ENCODE measurements around the gene TUBB4A. TPM values are rescaled to one million over a fixed set of nuclear protein-coding genes. Genes with fewer than 3 reads are reported as not detected.

TUBB4A gene
- total and polyA plus RNA-seq, 7 donors, result 0.44 to 6.4 (median 2.7) TPM

DNA sequence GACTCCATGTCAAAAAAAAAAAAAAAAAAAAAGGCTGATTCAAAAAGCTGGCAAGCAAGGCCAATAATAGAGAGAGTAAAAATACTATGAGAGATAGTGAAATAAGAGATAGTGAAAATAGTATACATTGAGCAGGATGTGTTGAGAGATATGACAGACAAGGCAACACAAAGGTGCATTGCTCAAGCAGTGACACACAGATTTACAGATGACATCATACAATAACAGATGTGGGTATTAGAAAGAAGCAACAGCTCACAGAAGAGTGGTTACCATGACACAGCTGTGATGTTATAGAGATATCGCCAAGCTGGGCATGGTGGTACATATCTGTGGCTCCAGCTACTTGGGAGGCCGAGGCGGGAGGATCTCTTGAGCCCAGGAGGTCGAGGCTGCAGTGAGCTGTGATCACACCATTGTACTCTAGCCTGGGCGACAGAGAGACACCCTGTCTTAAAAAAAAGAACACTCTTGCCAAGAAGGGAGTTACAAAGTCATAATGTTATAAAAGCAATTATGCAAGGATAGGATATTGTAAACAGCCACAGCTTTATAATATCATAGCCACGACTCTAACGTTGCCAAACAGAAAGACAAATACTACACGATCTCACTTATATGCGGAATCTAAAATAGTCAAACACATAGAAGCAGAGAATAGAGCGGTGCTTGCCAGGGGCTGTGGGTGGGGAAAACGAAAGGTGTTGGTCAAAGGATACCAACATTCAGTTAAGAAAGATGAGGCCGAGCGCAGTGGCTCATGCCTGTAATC, 39.0 kb upstream of the TUBB4A start:
- Histone ChIP-seq H3K4me3 (no peak overlapping the region), H3K9me3 (no peaks in the 10 kb centered on the region), H3K36me3 (ENCODE audit: insufficient read depth in 1 of 2, low read depth in 1 of 2) (no peaks in the 10 kb centered on the region), H3K27me3 (ENCODE audit: insufficient read depth in 3 of 3, low read length in 2 of 3) (no peaks in the 10 kb centered on the region), H3K4me1 (no peaks in the 10 kb centered on the region), H3K27ac (no peak overlapping the region)
- intact Hi-C loops (cut with DNase I), result no loop called here
- no peak for ATAC-seq
- WGBS, 3 donors, result 72 to 78% (median 75%) methylated on average over 13 of the region's 13 CpGs
- no peak for DNase-seq
- TF ChIP-seq, protein P1, sequence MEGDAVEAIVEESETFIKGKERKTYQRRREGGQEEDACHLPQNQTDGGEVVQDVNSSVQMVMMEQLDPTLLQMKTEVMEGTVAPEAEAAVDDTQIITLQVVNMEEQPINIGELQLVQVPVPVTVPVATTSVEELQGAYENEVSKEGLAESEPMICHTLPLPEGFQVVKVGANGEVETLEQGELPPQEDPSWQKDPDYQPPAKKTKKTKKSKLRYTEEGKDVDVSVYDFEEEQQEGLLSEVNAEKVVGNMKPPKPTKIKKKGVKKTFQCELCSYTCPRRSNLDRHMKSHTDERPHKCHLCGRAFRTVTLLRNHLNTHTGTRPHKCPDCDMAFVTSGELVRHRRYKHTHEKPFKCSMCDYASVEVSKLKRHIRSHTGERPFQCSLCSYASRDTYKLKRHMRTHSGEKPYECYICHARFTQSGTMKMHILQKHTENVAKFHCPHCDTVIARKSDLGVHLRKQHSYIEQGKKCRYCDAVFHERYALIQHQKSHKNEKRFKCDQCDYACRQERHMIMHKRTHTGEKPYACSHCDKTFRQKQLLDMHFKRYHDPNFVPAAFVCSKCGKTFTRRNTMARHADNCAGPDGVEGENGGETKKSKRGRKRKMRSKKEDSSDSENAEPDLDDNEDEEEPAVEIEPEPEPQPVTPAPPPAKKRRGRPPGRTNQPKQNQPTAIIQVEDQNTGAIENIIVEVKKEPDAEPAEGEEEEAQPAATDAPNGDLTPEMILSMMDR (IDR thresholded peaks at IDR 0.05), result no peak

- Histone ChIP-seq H3K36me3 (ENCODE audit: insufficient read depth in 1 of 2, low read depth in 1 of 2) (no peaks in the 10 kb centered on the region), H3K27ac (no peak overlapping the region), H3K4me3 (no peak overlapping the region), H3K9me3 (no peaks in the 10 kb centered on the region), H3K4me1 (no peaks in the 10 kb centered on the region), H3K27me3 (ENCODE audit: insufficient read depth in 3 of 3, low read length in 2 of 3) (peaks cover 0 to 4% (median 0%) of the 10 kb centered on the region in 3 donors)
- WGBS, 3 donors, result 80 to 85% (median 84%) methylated on average over 6 of the region's 6 CpGs
- TF ChIP-seq, protein P1 (IDR thresholded peaks at IDR 0.05), result no peak
- ATAC-seq, result no peak
- intact Hi-C loops (cut with DNase I), result loop anchor here in 1 of 2 donors (10.0 kb wide), 1 partner anchor 325 kb away; no protein-coding TSS in a partner anchor
- no peak for DNase-seq
Observed at GRCh38 chr19:6539514-6539913, 37.4 kb upstream of the TUBB4A start.

GRCh38 chr19:6535558-6536137, 33.5 kb upstream of the TUBB4A start:
- WGBS, 3 donors, result 84 to 92% (median 87%) methylated on average over 10 of the region's 10 CpGs
- H3K27ac ChIP-seq, result no peak overlapping the region
- H3K36me3 ChIP-seq (ENCODE audit: insufficient read depth in 1 of 2, low read depth in 1 of 2), result no peaks in the 10 kb centered on the region
- no peaks in the 10 kb centered on the region for H3K9me3 ChIP-seq
- intact Hi-C loops (cut with DNase I), result loop anchor here in 1 of 2 donors (10.0 kb wide), 1 partner anchor 329 kb away; no protein-coding TSS in a partner anchor
- ATAC-seq, result no peak
- TF ChIP-seq, protein P1 (IDR thresholded peaks at IDR 0.05), result no peak
- peaks cover 7% of the 10 kb centered on the region for H3K4me1 ChIP-seq
- peaks cover 0 to 19% (median 15%) of the 10 kb centered on the region in 3 donors for H3K27me3 ChIP-seq (ENCODE audit: insufficient read depth in 3 of 3, low read length in 2 of 3)
- DNase-seq, result no peak
- no peak overlapping the region for H3K4me3 ChIP-seq

DNA sequence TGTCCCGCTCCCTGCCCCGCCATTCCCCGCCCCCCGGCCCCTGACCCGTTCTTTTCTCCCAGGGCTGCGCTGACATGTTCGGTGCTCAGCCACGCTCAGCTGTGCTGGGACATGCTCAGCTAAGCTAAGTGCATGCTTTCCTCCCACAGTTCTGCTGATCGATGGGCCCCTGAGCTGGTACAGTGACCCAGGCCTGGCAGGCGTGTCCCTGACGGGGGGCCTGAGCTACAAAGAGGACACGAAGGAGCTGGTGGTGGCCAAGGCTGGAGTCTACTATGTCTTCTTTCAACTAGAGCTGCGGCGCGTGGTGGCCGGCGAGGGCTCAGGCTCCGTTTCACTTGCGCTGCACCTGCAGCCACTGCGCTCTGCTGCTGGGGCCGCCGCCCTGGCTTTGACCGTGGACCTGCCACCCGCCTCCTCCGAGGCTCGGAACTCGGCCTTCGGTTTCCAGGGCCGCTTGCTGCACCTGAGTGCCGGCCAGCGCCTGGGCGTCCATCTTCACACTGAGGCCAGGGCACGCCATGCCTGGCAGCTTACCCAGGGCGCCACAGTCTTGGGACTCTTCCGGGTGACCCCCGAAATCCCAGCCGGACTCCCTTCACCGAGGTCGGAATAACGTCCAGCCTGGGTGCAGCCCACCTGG, 32.5 kb upstream of the TUBB4A start:
- no peak for DNase-seq
- H3K36me3 ChIP-seq (ENCODE audit: insufficient read depth in 1 of 2, low read depth in 1 of 2), result no peaks in the 10 kb centered on the region
- intact Hi-C loops (cut with DNase I), result loop anchor here in 1 of 2 donors (5.0 to 10.0 kb wide), 2 partner anchors 203 to 330 kb away; partner anchors contain the start of genes GPR108 and TRIP10
- no peak overlapping the region for H3K27ac ChIP-seq
- H3K4me1 ChIP-seq, result peaks cover 7% of the 10 kb centered on the region
- TF ChIP-seq, protein P1 (IDR thresholded peaks at IDR 0.05), result no peak
- WGBS, 3 donors, result 50 to 57% (median 55%) methylated on average over 40 of the region's 40 CpGs
- no peak for ATAC-seq
- no peaks in the 10 kb centered on the region for H3K9me3 ChIP-seq
- no peak overlapping the region for H3K4me3 ChIP-seq
- H3K27me3 ChIP-seq (ENCODE audit: insufficient read depth in 3 of 3, low read length in 2 of 3), result peaks cover 0 to 22% (median 15%) of the 10 kb centered on the region in 3 donors

Measured in psoas muscle (tissue), 8 donors.